Activated CD8-positive, alpha-beta memory T cell treated with anti-CD3 and anti-CD28 coated beads for 24 hours (primary cell): Measurements from ENCODE around the gene TSPAN9.
A peak's percentile ranks its signal among the peaks of the same experiment; 100 is the strongest.

Experiments used
- DNase-seq: peaks from one replicate; pipeline ENCODE4 v3.0.0-alpha.2; 2020

The TSPAN9 gene

DNA sequence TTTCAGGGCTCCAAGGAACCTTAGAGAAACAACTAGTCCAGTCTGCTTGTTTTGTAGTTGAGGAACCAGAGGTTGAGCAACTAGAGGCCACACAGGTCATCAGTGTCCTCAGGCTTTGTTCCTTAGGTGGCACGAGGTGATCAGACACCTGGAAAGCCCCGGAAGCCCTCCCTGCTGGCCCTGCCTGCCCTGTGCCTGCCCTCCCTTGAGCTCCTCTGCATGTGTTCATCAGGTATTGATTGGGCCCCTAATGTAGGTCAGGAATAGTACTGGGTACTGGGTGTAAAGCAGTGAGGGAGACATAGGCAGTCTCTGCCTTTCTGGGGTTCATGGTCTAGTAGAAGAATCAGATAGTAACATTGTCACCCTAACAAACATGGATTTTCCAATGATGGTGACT, 114.3 kb downstream of the TSPAN9 start:
- no peak for DNase-seq

GRCh38 chr12:3192221-3192620, 115.0 kb downstream of the TSPAN9 start:
- no peak for DNase-seq

DNA sequence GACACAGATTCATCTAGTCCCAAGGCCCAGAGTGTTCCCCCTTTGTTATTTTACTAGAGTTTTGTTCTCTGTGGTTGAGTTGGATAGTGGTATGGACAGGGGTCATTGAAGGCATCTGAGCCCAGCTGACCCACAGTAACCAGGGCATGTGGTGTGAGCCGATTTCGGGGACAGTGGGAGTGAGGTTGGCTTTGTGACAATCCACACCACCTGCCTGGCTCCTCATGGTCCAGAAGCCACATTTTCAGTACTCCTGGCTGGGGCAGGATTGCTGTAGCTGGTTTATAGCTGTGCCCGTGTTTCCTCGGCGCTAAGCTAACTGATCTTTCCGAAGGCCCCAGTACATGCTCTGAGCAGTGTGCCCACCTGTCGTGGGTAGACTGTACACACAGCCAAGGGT, 116.0 kb downstream of the TSPAN9 start:
- DNase-seq = no peak

- DNase-seq = no peak
Measured at GRCh38 chr12:3193755-3194154, 116.6 kb downstream of the TSPAN9 start.

DNA sequence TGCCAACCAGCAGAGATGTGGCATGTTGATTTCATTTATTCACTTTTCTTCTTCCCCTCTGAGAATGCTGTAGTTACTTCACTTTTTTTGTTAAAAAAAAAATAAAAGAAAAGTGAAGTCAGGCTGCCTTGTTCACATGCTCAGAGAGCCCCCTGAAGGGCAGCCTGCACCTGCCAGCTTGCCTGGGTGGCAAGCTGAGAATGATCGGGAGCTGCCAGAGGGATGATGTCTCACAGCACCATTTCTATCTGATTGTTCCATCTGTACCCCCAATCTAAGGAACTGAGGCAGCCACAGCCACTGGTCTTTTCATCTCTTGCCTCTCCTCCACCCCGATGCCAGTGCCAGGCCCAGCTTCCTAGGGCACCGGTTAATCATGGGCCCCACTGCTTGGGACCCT, 118.2 kb downstream of the TSPAN9 start:
- no peak for DNase-seq

GRCh38 chr12:3195859-3196483, 118.8 kb downstream of the TSPAN9 start:
- DNase-seq = no peak

DNA sequence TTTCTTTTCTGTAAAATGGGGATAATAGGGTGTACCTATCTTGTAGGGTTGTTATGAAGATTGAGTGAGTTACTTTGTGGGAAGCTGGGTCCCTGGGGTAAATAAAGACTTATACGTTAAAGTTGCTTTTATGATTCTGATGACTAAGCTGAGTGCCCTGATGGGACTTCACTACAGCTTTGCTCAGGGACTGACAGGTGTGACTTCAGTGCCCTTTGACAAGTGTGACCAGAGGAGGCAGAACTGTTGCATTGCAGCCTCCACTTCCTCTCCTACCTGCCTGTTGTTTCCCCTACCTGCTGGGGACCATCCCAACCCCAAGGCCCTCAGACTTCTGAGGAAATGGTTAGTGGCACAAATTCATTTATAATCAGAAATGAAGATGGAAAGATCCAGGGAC, 119.3 kb downstream of the TSPAN9 start:
- DNase-seq = no peak

DNA sequence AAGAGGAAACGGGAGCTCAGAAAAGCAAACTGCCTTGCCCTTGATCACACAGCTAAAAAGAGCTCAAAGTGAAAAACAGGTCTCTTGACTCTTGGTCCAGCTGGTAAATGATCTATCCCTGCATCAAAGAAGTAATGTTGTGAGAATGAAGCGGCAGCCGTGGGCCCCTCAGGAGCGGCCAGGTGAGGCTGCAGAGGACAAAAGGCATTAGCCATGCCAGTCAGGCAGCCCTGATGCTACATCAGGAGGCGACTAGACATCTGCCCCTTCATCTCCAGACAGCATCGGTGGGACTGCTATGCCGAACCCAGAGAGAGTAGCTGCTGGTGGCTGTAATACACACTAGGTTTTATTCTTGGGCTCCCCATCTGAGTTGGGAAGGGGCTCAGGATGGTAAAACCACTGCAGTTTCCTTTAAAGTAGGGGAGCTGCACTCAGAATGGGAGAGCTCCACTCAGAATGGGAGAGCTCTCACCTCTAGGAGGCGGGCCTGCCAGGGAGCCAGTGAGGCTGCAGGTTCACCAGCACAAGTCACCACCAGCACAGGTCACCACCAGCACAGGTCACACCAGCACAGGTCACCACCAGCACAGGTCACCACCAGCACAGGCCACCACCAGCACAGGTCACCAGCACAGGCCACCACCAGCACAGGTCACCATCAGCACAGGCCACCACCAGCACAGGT, 120.1 kb downstream of the TSPAN9 start:
- no peak for DNase-seq

GRCh38 chr12:3199551-3200031, 122.4 kb downstream of the TSPAN9 start:
- DNase-seq = no peak

- DNase-seq = no peak
Measured at GRCh38 chr12:3200032-3200617, 122.9 kb downstream of the TSPAN9 start.

GRCh38 chr12:3200814-3201233, 123.6 kb downstream of the TSPAN9 start:
- no peak for DNase-seq

GRCh38 chr12:3201339-3202051, 124.3 kb downstream of the TSPAN9 start:
- DNase-seq = no peak

- no peak for DNase-seq
Measured at GRCh38 chr12:3202096-3202495, 124.9 kb downstream of the TSPAN9 start.

GRCh38 chr12:3202734-3203446, 125.7 kb downstream of the TSPAN9 start:
- DNase-seq = peak; percentile 85

DNA sequence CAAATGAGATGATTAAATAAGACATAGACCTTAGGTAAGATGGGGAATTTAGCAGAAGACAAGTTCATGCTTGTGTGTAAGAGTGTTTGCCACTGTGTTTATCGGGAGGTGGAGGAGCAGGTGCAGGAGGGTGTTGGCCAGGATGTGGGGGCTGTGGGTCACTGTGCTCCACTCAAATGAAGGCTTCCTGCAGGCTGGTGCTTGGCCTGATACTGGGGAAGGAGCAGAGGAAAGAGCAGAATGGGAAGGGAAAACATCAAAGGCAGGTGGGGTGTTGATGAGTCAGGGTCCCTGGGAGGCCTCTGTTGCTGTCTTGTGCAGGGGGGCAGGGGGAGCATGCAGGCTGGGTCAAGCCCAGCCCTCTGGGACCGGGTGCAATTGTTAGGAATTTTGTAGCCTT, 126.5 kb downstream of the TSPAN9 start:
- no peak for DNase-seq

GRCh38 chr12:3204143-3204542, 127.0 kb downstream of the TSPAN9 start:
- no peak for DNase-seq

DNA sequence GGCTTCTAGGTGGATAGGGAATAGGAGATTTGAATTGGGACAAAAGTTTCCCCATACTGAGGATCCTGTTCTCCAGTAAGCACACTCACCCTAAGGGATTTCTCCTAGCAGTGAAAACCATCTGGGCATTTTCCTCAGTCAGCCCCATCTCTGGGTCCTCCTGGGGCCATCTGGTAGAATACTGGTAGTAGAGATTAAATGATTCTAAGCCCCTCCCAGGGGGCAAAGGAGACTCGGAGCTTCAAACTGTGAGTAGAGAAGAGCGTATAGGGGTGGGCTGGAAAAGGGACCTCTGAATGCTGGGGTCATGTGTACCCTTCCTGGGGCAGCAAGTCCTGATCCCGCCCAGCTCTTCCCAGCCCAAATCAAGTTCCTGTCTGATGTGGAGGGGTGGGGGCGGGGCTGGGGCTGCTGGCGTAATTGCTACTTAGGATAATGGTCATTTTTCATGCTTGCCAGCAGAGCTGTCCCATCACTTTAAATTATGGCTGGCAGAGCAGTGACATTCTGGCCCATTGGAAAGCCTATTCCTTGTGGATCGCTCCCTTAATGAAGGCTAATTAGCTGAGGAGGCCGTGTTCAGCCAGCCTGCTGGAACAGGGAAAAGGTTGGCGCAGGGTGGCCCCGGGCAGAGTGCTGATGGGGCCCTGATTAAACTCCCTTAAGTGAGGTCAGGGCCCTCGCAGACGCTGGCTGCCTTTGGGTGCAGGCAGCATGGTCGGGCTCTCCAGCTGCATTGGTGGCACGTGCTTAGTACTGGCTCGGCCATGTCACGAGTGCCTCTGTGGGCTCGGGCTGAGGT, 127.8 kb downstream of the TSPAN9 start:
- DNase-seq = no peak

GRCh38 chr12:3205742-3206519, 128.8 kb downstream of the TSPAN9 start:
- DNase-seq = no peak

DNA sequence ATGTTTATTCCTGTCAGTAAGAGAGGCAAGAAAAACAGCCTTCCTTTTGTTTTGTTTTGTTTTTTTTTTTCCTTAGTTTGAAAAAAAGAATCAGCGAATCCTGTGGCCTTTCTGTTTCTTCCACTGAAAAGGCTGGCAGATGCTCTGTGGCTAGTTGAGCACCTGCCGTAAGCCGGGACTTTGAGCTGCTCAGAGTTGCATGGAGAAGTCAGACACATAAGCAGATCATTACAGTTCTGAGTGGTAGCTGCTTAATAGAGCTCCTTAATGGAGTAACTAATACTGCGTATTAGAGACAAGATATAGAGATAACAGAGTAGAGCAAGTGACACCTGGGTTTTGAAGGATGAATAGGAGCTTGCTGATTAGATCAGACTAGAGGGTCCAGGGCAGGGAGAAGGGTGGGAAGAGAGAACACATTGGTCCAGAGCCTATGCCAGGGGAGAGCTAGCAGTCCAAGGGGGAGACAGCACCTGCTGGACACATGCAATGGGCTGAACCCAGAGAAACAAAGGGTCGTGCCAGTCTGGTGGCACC, 129.4 kb downstream of the TSPAN9 start:
- DNase-seq = no peak

DNA sequence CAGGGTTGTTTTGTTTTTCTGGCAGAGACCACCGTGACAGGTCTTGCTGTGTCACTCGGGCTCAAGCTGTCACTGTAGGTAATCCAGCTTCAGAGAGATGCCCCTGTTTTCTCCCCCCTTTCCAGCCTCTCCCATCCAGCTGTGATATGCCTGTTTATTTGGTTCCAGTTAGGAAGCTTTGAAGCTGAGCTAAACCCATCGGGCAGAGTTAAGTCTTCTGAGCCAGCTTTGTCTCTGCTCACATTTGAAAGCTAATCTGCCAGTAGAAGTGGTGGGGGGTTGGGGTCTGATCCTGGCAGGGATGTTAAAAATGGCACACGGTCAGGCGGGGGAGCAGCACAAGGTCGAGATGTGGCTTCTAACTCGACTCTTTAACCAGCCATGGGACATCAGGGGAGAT, 130.0 kb downstream of the TSPAN9 start:
- DNase-seq = no peak

DNA sequence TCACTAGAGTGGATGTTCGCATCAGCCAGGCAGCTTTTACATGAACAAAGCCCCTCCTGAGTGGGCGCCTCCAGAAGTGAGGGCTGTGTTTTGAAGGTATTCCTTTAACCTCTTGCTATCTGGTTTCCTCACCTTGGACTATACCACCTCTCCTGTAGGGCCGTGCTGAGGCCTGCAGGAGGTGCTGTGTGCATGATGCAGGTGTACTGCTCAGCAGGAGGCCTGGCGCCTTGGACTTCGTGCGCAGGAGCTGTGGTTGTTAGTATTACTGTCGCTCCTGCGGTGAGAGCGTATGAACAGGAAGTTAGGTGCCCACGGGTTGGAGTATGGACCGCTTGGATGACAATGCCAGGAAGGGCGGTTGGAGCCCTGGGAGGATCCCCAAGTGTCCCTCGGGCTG, 130.7 kb downstream of the TSPAN9 start:
- no peak for DNase-seq
